HAP-1 (cell line): ENCODE measurements around the gene TMEM53.
"Not testable (repeated sequence)": the region's sequence is repeated elsewhere in the genome, so short reads cannot be mapped to it uniquely, and the experiment has no call there.

Experiments used
- DNase-seq, 2 experiments: peaks; one replicate each; pipeline ENCODE4 v3.0.0-alpha.2; 2016 to 2020; ENCODE audit warnings: low spot score in 2 of 2
- H3K27me3 ChIP-seq: fragments of 250-450 bp; sonication (Bioruptor Pico); 2 replicates; pipeline ENCODE4 v1.5.1; 2020; ENCODE audit warnings: low read depth, mild to moderate bottlenecking, moderate library complexity
- H3K36me3 ChIP-seq: fragments of 250-450 bp; sonication (Bioruptor Pico); replicated peaks from 2 replicates; pipeline ENCODE4 v1.5.1; 2020; ENCODE audit warnings: mild to moderate bottlenecking
- H3K4me1 ChIP-seq: fragments of 250-450 bp; sonication (Bioruptor Pico); 2 replicates; pipeline ENCODE4 v1.5.1; 2020; ENCODE audit warnings: mild to moderate bottlenecking
- H3K4me3 ChIP-seq: fragments of 250-450 bp; sonication (Bioruptor Pico); 2 replicates; pipeline ENCODE4 v1.5.1; 2020; ENCODE audit warnings: mild to moderate bottlenecking, moderate library complexity
- H3K9me3 ChIP-seq: fragments of 250-450 bp; sonication (Bioruptor Pico); 2 replicates; pipeline ENCODE4 v1.5.1; 2020; ENCODE audit warnings: mild to moderate bottlenecking, moderate library complexity
- in situ Hi-C: fragments of 300-500 bp; cut with MboI; formaldehyde crosslinking; loops from 3 replicates; pipeline ENCODE4 v1.14.3; 2020; ENCODE audit warnings: low sequenced_read_pairs, inconsistent platforms, mixed read lengths

TMEM53 gene

GRCh38 chr1:44675186-44675585, 905 bp upstream of the TMEM53 start:
- Histone ChIP-seq H3K9me3 (no peaks in the 10 kb centered on the region), H3K36me3 (no peaks in the 10 kb centered on the region), H3K4me1 (peaks cover 21% of the 10 kb centered on the region), H3K27me3 (no peaks in the 10 kb centered on the region), H3K4me3 (no peak overlapping the region)
- no peak for DNase-seq
- in situ Hi-C loops = no loop called here

- no peaks in the 10 kb centered on the region for H3K36me3 ChIP-seq
- peaks cover 21% of the 10 kb centered on the region for H3K4me1 ChIP-seq
- in situ Hi-C loops = no loop called here
- no peaks in the 10 kb centered on the region for H3K9me3 ChIP-seq
- H3K27me3 ChIP-seq = no peaks in the 10 kb centered on the region
- H3K4me3 ChIP-seq = peak overlapping the region; percentile 56
- DNase-seq = no peak
Measured at GRCh38 chr1:44673675-44674112, 587 bp downstream of the TMEM53 start.

DNA sequence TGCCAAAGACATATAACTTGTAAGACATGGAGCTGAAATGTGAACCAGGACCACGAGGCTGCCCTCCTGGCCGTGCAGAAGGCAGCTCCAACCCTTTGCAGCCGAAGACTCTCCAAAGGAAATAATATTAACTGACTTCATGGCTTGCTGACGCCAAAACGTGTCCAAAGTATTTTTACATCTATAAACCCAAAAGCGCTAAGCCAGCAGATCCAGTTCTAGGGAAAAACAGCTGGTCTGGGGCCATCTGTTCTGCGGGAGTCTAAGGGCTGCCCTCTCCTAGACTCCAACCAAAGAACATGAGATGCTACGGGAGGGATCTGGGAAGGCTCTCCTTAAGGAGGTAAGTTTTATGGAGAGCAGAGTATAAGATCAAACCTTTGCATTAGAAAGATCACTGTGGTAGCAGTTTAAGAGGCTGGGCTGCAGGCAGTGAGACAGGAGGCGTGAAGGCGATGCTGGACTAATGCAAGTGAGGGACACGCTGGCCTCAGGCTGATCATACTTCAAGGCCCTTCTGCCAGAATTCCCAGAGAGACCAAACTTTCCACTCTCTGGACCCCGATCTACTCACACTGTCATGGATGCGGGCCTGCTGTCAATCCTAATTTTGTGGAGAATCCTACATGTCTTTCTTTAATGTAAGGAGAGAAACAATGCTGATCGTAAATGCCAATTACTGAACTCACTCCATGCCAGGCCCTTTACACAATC, 1.2 kb downstream of the TMEM53 start:
- no peaks in the 10 kb centered on the region for H3K27me3 ChIP-seq
- DNase-seq = no peak
- in situ Hi-C loops = no loop called here
- peaks cover 21% of the 10 kb centered on the region for H3K4me1 ChIP-seq
- peak overlapping the region; percentile 56 for H3K4me3 ChIP-seq
- H3K36me3 ChIP-seq = no peaks in the 10 kb centered on the region
- H3K9me3 ChIP-seq = no peaks in the 10 kb centered on the region

- Histone ChIP-seq H3K9me3 (no peaks in the 10 kb centered on the region), H3K36me3 (no peaks in the 10 kb centered on the region), H3K27me3 (no peaks in the 10 kb centered on the region), H3K4me1 (peaks cover 21% of the 10 kb centered on the region), H3K4me3 (no peak overlapping the region)
- in situ Hi-C loops = no loop called here
- DNase-seq = peak; percentile 52 to 74
Measured at GRCh38 chr1:44672254-44672955, 1.9 kb downstream of the TMEM53 start.

GRCh38 chr1:44670751-44671640, 3.3 kb downstream of the TMEM53 start:
- no peak for DNase-seq
- H3K9me3 ChIP-seq = no peaks in the 10 kb centered on the region
- no peak overlapping the region for H3K4me3 ChIP-seq
- no peaks in the 10 kb centered on the region for H3K36me3 ChIP-seq
- in situ Hi-C loops = no loop called here
- no peaks in the 10 kb centered on the region for H3K27me3 ChIP-seq
- peaks cover 17% of the 10 kb centered on the region for H3K4me1 ChIP-seq

GRCh38 chr1:44666719-44667118, 7.6 kb downstream of the TMEM53 start:
- in situ Hi-C loops, H3K36me3 ChIP-seq, H3K4me3 ChIP-seq, DNase-seq, H3K4me1 ChIP-seq, H3K9me3 ChIP-seq, H3K27me3 ChIP-seq: not testable (repeated sequence)

DNA sequence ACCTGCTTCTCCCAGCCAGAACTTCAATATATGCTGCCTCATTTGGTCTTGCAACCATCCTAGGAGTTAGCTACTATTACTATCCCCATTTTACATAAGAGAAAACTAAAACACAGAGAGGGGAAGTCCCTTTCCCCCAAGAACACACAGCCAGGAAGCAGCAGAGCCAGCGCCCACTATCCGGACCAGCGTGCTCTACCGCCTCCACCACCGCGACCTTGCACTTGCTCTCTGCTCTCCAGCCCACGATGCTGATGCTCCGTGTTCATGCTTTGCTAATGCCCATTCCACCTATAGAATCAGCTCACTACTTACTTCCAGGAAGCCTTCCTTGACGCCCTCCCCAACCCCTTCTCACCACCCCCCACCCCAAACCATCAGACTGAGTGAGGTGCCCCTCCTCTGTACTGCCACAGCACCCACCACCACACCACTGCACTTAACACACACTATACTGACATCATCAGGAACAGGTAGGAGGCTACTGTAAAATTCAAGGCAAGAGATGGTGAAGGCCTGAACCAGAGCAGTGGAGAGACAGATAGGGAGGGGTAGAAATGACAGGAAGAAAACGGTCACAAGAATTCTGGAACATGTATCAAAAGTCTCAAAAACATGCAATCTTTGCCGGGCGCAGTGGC, 9.4 kb downstream of the TMEM53 start:
- H3K36me3 ChIP-seq = no peaks in the 10 kb centered on the region
- no peaks in the 10 kb centered on the region for H3K4me1 ChIP-seq
- H3K27me3 ChIP-seq = no peaks in the 10 kb centered on the region
- no peak overlapping the region for H3K4me3 ChIP-seq
- no peaks in the 10 kb centered on the region for H3K9me3 ChIP-seq
- DNase-seq = no peak
- in situ Hi-C loops = no loop called here

GRCh38 chr1:44663417-44663816, 10.9 kb downstream of the TMEM53 start:
- no peak for DNase-seq
- in situ Hi-C loops = no loop called here
- H3K4me1 ChIP-seq = no peaks in the 10 kb centered on the region
- H3K4me3 ChIP-seq = no peak overlapping the region
- no peaks in the 10 kb centered on the region for H3K36me3 ChIP-seq
- H3K27me3 ChIP-seq = no peaks in the 10 kb centered on the region
- no peaks in the 10 kb centered on the region for H3K9me3 ChIP-seq

GRCh38 chr1:44662683-44663030, 11.6 kb downstream of the TMEM53 start:
- Histone ChIP-seq H3K4me3 (no peak overlapping the region), H3K9me3 (no peaks in the 10 kb centered on the region), H3K27me3 (no peaks in the 10 kb centered on the region), H3K4me1 (no peaks in the 10 kb centered on the region), H3K36me3 (no peaks in the 10 kb centered on the region)
- in situ Hi-C loops = no loop called here
- no peak for DNase-seq

GRCh38 chr1:44661781-44662682, 12.2 kb downstream of the TMEM53 start:
- in situ Hi-C loops = no loop called here
- no peak for DNase-seq

DNA sequence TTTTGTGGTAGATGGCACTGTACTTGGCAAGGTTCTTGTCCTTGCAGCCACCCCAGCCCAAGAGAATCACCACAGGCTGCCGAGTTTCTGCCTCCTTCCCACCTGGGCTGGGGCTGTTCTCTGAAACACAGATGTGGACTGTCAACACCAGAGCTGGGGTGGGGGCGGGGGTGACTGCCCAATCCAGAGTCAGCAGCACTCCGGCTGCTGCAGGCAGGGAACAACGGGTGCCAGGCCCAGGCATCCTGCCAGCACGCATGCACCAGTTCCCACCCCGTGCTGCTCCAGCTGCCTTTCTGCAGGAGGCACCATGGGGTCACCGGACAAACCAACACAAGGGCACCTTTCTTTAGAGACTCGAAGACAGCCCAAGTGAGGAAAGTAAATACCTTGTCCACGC, 14.1 kb downstream of the TMEM53 start:
- in situ Hi-C loops = no loop called here
- Histone ChIP-seq H3K27me3 (no peaks in the 10 kb centered on the region), H3K4me1 (no peaks in the 10 kb centered on the region), H3K4me3 (no peak overlapping the region), H3K9me3 (no peaks in the 10 kb centered on the region), H3K36me3 (no peaks in the 10 kb centered on the region)
- no peak for DNase-seq

More at GRCh38 chr1:44661781-44662682, 12.2 kb downstream of the TMEM53 start:
- Histone ChIP-seq H3K4me3 (no peak overlapping the region), H3K4me1 (no peaks in the 10 kb centered on the region), H3K27me3 (no peaks in the 10 kb centered on the region), H3K36me3 (no peaks in the 10 kb centered on the region), H3K9me3 (no peaks in the 10 kb centered on the region)

GRCh38 chr1:44659566-44659965, 14.7 kb downstream of the TMEM53 start:
- in situ Hi-C loops = loop anchor here (10.0 kb wide), 1 partner anchor 445 kb away; the partner anchor contains the start of gene DMAP1
- Histone ChIP-seq H3K36me3 (no peaks in the 10 kb centered on the region), H3K4me1 (no peaks in the 10 kb centered on the region), H3K9me3 (no peaks in the 10 kb centered on the region), H3K27me3 (no peaks in the 10 kb centered on the region), H3K4me3 (no peak overlapping the region)
- no peak for DNase-seq

DNA sequence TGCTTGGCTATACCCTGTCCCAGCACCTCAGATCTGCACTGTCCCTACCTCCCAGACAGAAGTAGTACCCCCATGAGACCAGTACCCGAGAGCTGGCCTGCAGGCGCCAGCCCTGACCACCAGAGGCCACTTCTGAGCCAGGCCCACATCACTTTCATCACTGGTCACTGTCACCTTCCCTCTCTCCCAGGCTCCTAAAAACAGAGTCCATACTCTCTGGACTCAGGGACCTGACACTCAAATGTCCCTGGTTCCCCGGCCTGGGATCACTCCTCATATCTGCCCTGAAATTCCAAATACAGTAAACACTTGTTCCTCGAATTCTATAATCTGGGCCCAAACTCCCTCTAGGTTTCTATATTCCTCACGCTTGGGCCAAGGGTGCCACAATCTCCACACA, 18.7 kb downstream of the TMEM53 start:
- DNase-seq = peak in 1 of 2 experiments; percentile 65
- H3K27me3 ChIP-seq = no peaks in the 10 kb centered on the region
- no peak overlapping the region for H3K4me3 ChIP-seq
- H3K36me3 ChIP-seq = peaks cover 6% of the 10 kb centered on the region
- in situ Hi-C loops = loop anchor here (10.0 kb wide), 1 partner anchor 441 kb away; the partner anchor contains the start of gene DMAP1
- no peaks in the 10 kb centered on the region for H3K4me1 ChIP-seq
- H3K9me3 ChIP-seq = no peaks in the 10 kb centered on the region
